GM12891 (cell line): ENCODE measurements around the gene NDRG3.

Source experiments
- PAX5 ChIP-seq: IDR thresholded peaks from 2 replicates; pipeline ENCODE4 v1.6.1; 2011; ENCODE audit warnings: low read length, moderate library complexity, mild to moderate bottlenecking; ENCODE audit not compliant: insufficient read depth, severe bottlenecking
- POLR2A ChIP-seq: IDR thresholded peaks from 2 replicates; pipeline ENCODE4 v1.6.1; 2011; ENCODE audit warnings: low read depth, low read length, control low read depth
- POLR2AphosphoS5 ChIP-seq: IDR thresholded peaks from 2 replicates; pipeline ENCODE4 v1.6.1; 2011; ENCODE audit warnings: low read depth, low read length, control low read depth
- POU2F2 ChIP-seq: IDR thresholded peaks from 2 replicates; pipeline ENCODE4 v1.6.1; 2011; ENCODE audit warnings: low read depth, mild to moderate bottlenecking, control low read depth, low read length, moderate library complexity
- SPI1 ChIP-seq: IDR thresholded peaks from 2 replicates; pipeline ENCODE4 v1.6.1; 2011; ENCODE audit warnings: low read depth, low read length, control low read depth
- TAF1 ChIP-seq: IDR thresholded peaks from 2 replicates; pipeline ENCODE4 v1.6.1; 2011; ENCODE audit warnings: low read depth, low read length, control low read depth

DNA sequence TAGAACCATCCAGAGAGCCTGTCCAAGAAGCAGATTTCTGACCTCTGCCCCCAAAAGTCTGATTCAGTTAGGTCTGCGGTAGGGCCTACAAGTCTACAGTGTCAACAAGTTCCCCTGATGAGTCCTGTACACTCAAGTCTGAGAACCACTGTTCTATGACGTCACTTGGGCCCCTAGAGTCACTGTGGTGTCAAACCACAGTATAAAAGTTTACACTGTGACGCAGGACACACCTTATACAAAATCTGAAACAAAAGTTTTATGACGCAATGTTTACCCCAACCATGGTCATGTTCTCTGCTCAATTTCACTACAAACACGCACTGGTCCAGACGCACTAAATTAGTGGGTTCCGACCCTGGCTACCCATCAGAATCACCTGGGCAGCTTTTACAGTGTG is 117.8 kb downstream of the NDRG3 start:
- TF ChIP-seq POLR2A (no peak), SPI1 (no peak), POLR2AphosphoS5 (no peak), TAF1 (no peak), PAX5 (no peak), POU2F2 (no peak)
